K562 (cell line): ENCODE results near the gene MALSU1. TPM values are rescaled to one million over a fixed set of nuclear protein-coding genes. Genes with fewer than 3 reads are reported as not detected.

Experiments used
- ADNP ChIP-seq: fragments of 200-800 bp; sonication (Bioruptor generic); IDR thresholded peaks from 2 replicates; pipeline ENCODE4 v1.6.1; 2016; ENCODE audit warnings: missing genetic modification characterization, missing compliant biosample characterization
- ARID1B ChIP-seq: fragments of 450-650 bp; IDR thresholded peaks from 2 replicates; pipeline ENCODE4 v1.6.1; 2016; ENCODE audit warnings: antibody characterized with exemption, mild to moderate bottlenecking, inconsistent platforms
- C11orf30 ChIP-seq: fragments of 450-650 bp; IDR thresholded peaks from 2 replicates; pipeline ENCODE4 v1.6.1; 2016; ENCODE audit warnings: low read depth, mild to moderate bottlenecking
- CEBPB ChIP-seq: fragments of 450-650 bp; IDR thresholded peaks from 2 replicates; pipeline ENCODE4 v1.6.1; 2016; ENCODE audit warnings: missing genetic modification characterization, missing compliant biosample characterization
- ELF2 ChIP-seq: fragments of 250-450 bp; sonication (Bioruptor Pico); IDR thresholded peaks from 2 replicates; pipeline ENCODE4 v1.5.0; 2021; ENCODE audit warnings: mild to moderate bottlenecking
- EP400 ChIP-seq: fragments of 450-650 bp; IDR thresholded peaks from 2 replicates; pipeline ENCODE4 v1.6.1; 2017; ENCODE audit warnings: antibody characterized with exemption, mild to moderate bottlenecking, moderate library complexity
- FOXO4 ChIP-seq: fragments of 450-650 bp; formaldehyde crosslinking; IDR thresholded peaks from 2 replicates; pipeline ENCODE4 v1.4.0; 2020; ENCODE audit warnings: mild to moderate bottlenecking, moderate library complexity
- HDAC3 ChIP-seq: fragments of 450-650 bp; IDR thresholded peaks from 2 replicates; pipeline ENCODE4 v1.6.1; 2018; ENCODE audit warnings: borderline replicate concordance, mild to moderate bottlenecking, moderate library complexity; ENCODE audit not compliant: partially characterized antibody
- HEY1 ChIP-seq: fragments of 250-450 bp; sonication (Bioruptor Pico); IDR thresholded peaks from 2 replicates; pipeline ENCODE4 v1.5.0; 2020; ENCODE audit warnings: mild to moderate bottlenecking, moderate library complexity, borderline replicate concordance
- KDM1A ChIP-seq, 2 experiments: fragments of 450-650 bp; IDR thresholded peaks; 2 replicates each; pipeline ENCODE4 v1.6.1; 2016; ENCODE audit warnings: mild to moderate bottlenecking in 2 of 2
- MAFF ChIP-seq: IDR thresholded peaks from 2 replicates; pipeline ENCODE4 v1.6.1; 2012; ENCODE audit warnings: low read length, improper control_type of control experiment
- MTA2 ChIP-seq: fragments of 450-650 bp; IDR thresholded peaks from 2 replicates; pipeline ENCODE4 v1.6.1; 2016; ENCODE audit warnings: low read depth
- NFIC ChIP-seq: fragments of 450-650 bp; IDR thresholded peaks from 2 replicates; pipeline ENCODE4 v1.6.1; 2017; ENCODE audit warnings: mild to moderate bottlenecking, inconsistent platforms
- SMARCE1 ChIP-seq: fragments of 450-650 bp; IDR thresholded peaks from 2 replicates; pipeline ENCODE4 v1.7.1; 2016; ENCODE audit warnings: mild to moderate bottlenecking
- ZNF449 ChIP-seq: fragments of 250-450 bp; sonication (Bioruptor Pico); IDR thresholded peaks from 2 replicates; pipeline ENCODE4 v1.8.0; 2022; ENCODE audit warnings: moderate library complexity, mild to moderate bottlenecking, inconsistent platforms
- polyA plus RNA-seq, 8 experiments: library from polyadenylated mRNA; depleted of rRNA in 4 of 8; stranded (reverse) in 5 of 8; unstranded in 3 of 8; fragments of >200 nt; fragmentation: Nextera tagmentation in 2 of 8; fragmentation: Illumina TruSeq in 1 of 8; extraction: Ambion mirVana in 2 of 8; extraction: Trizol in 1 of 8; gene quantifications; 2 replicates each; pipeline versions ENCODE4 v1.2.1 to v1.2.3, GENCODE V29; 2011 to 2014; ENCODE audit warnings: inconsistent platforms in 1 of 8, missing spikeins in 1 of 8
- total RNA-seq, 7 experiments: library from RNA; depleted of rRNA in 6 of 7; stranded (reverse); fragments of >200 nt in 6 of 7; fragmentation: Illumina TruSeq in 2 of 7; extraction: Trizol in 2 of 7; gene quantifications; 2 replicates each; pipeline versions ENCODE4 v1.2.1 to v1.2.3, GENCODE V29; 2011 to 2021; ENCODE audit warnings: low replicate concordance in 1 of 7
- TF ChIP-seq, protein P1 (sequence below): fragments of 250-450 bp; sonication (Bioruptor Pico); IDR thresholded peaks from 2 replicates; pipeline ENCODE4 v1.8.0; 2021; ENCODE audit warnings: mild to moderate bottlenecking, moderate library complexity
- TF ChIP-seq, protein P2 (sequence below): fragments of 450-650 bp; IDR thresholded peaks from 2 replicates; pipeline ENCODE4 v1.6.1; 2018; ENCODE audit warnings: mild to moderate bottlenecking, low read depth; ENCODE audit not compliant: partially characterized antibody
- TF ChIP-seq, protein P3 (sequence below): fragments of 250-450 bp; sonication (Bioruptor Pico); IDR thresholded peaks from 2 replicates; pipeline ENCODE4 v1.5.0; 2021; ENCODE audit warnings: mild to moderate bottlenecking, moderate library complexity

The MALSU1 gene
- total and polyA plus RNA-seq, 9 of the 15 experiments (the other 6 are each of a cell fraction or from before 2014, with no cell fraction given) = 12.3 to 308 (median 81.2) TPM

DNA sequence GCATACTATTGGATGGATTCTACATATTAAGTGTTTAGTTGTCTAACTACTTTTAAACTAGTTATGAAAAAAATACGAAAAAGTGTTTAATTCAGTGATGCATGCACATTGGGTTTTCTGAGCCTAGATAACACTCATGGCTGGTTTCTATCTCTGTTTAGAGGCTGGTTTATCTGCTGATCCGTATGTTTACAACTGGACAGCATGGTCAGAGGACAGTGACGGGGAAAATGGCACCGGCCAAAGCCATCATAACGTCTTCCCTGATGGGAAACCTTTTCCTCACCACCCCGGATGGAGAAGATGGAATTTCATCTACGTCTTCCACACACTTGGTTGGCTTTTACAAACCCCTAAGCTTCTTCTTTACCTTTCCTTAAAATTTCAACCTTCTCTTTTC is 42.4 kb upstream of the MALSU1 start (continued):
- no peak for TF ChIP-seq FOXO4 (CRISPR knock-in tag)
- TF ChIP-seq HDAC3 = no peak
- TF ChIP-seq ELF2 (CRISPR knock-in tag) = no peak
- TF ChIP-seq ADNP = no peak
- 0 out of 2 replicates have a peak, but pooled peaks have one; percentile 16 for TF ChIP-seq NFIC
- peak; percentile 80 for TF ChIP-seq ARID1B
- TF ChIP-seq HEY1 = no peak
- TF ChIP-seq, protein P1, sequence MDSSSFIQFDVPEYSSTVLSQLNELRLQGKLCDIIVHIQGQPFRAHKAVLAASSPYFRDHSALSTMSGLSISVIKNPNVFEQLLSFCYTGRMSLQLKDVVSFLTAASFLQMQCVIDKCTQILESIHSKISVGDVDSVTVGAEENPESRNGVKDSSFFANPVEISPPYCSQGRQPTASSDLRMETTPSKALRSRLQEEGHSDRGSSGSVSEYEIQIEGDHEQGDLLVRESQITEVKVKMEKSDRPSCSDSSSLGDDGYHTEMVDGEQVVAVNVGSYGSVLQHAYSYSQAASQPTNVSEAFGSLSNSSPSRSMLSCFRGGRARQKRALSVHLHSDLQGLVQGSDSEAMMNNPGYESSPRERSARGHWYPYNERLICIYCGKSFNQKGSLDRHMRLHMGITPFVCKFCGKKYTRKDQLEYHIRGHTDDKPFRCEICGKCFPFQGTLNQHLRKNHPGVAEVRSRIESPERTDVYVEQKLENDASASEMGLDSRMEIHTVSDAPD = no peak
- TF ChIP-seq C11orf30 = 0 out of 2 replicates have a peak, but pooled peaks have one; percentile 5
- TF ChIP-seq MTA2 = peak; percentile 47; the same call in 1 of the 2 replicates
- TF ChIP-seq, protein P2, sequence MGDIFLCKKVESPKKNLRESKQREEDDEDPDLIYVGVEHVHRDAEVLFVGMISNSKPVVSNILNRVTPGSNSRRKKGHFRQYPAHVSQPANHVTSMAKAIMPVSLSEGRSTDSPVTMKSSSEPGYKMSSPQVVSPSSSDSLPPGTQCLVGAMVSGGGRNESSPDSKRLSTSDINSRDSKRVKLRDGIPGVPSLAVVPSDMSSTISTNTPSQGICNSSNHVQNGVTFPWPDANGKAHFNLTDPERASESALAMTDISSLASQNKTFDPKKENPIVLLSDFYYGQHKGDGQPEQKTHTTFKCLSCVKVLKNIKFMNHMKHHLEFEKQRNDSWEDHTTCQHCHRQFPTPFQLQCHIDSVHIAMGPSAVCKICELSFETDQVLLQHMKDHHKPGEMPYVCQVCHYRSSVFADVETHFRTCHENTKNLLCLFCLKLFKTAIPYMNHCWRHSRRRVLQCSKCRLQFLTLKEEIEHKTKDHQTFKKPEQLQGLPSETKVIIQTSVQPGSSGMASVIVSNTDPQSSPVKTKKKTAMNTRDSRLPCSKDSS = no peak
- TF ChIP-seq, protein P3, sequence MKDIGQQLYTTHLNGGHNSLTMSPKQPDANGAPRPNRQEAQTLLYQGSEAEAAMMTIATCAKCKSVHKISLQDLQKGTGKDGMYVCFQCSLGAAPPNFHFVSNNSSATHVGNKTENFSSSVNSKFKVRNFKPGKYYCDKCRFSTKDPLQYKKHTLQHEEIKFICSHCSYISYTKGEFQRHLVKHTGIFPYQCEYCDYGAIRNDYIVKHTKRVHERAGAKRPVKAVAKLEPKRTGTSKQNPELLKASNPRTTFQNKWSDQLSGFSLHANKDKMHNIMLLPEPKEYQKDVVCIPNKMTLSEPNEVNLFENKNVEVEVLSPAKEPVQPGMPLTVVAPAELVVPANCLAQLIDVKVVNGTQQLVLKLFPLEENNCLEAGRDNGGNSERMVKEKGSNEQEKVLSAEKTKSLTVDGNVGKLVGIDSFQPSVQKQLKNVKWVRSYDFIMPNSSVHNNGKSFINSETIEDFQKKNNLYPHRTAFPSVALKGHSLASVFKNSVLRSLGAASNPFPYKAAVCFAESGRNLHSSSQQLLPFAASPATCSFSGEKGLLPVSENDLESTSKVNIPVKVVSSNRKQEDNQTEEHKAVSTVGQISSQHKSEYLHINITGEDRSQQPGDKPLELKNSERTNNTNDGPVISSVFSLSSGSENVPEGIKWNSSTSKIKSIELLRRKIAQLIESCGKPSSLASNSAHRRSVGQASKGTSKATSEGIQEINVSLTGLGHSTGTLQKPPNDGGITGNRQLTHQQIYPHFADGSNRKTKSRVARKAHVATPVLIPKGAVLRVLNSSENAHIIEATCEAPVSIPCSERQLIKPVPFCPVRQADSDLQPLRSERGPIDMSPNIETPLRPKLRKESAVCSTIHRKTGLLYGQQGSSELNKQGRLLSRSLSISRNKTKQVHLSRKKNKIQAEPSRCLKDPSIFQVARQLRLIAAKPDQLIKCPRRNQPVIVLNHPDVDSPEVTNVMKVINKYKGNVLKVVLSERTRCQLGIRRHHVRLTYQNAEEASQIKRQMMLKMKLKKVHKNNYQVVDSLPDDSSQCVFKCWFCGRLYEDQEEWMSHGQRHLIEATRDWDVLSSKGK (CRISPR knock-in tag) = no peak
- no peak for TF ChIP-seq CEBPB (tag)
- no peak for TF ChIP-seq ZNF449
- 0 out of 2 replicates have a peak, but pooled peaks have one; percentile 16 for TF ChIP-seq EP400
- TF ChIP-seq KDM1A (IDR thresholded peaks at IDR 0.05) = no peak
- peak; percentile 27; the same call in 1 of the 2 replicates for TF ChIP-seq SMARCE1
- TF ChIP-seq MAFF = no peak
